IPS DF 6.9 (cell line): ENCODE data around the gene ANKRD37.

Experiments used
- DNase-seq: peaks from one replicate; pipeline ENCODE4 v3.0.0-alpha.2; 2013; ENCODE audit warnings: low read depth, low spot score
- H3K27ac ChIP-seq: one replicate; pipeline ENCODE4 v1.5.1; 2013; ENCODE audit warnings: low read length, control low read depth
- H3K27me3 ChIP-seq: 2 replicates; pipeline ENCODE4 v1.6.1; 2013; ENCODE audit warnings: mild to moderate bottlenecking, low read length; ENCODE audit not compliant: control insufficient read depth, insufficient read depth
- H3K36me3 ChIP-seq: 2 replicates; pipeline ENCODE4 v1.6.1; 2013; ENCODE audit warnings: low read length; ENCODE audit not compliant: control insufficient read depth, insufficient read depth
- H3K4me1 ChIP-seq: 2 replicates; pipeline ENCODE4 v1.6.1; 2013; ENCODE audit warnings: low read length; ENCODE audit not compliant: control insufficient read depth, insufficient read depth
- H3K4me3 ChIP-seq: 2 replicates; pipeline ENCODE4 v1.5.1; 2013; ENCODE audit warnings: mild to moderate bottlenecking, low read length
- H3K9me3 ChIP-seq: 2 replicates; pipeline ENCODE4 v1.6.1; 2013; ENCODE audit warnings: low read length, inconsistent platforms; ENCODE audit not compliant: control insufficient read depth, insufficient read depth
- WGBS: extraction: QIAGEN DNeasy Blood & Tissue Kit; methylation state at CpG from one replicate; pipeline ENCODE4 v1.1.7; 2013; ENCODE audit warnings: mixed read lengths, missing lambda C conversion rate; ENCODE audit not compliant: insufficient read length, insufficient coverage; 5-methylcytosine and 5-hydroxymethylcytosine counted together

The ANKRD37 gene

GRCh38 chr4:185416955-185417354 lies 20.3 kb downstream of the ANKRD37 start:
- no peak for DNase-seq

GRCh38 chr4:185421366-185422124 lies 24.9 kb downstream of the ANKRD37 start:
- H3K4me3 ChIP-seq, result no peak overlapping the region
- no peaks in the 10 kb centered on the region for H3K36me3 ChIP-seq
- WGBS, result no CpG with 5 or more reads among the region's 2 CpGs
- H3K9me3 ChIP-seq, result no peaks in the 10 kb centered on the region
- H3K27ac ChIP-seq, result no peak overlapping the region
- H3K4me1 ChIP-seq, result no peaks in the 10 kb centered on the region
- H3K27me3 ChIP-seq, result no peaks in the 10 kb centered on the region
- DNase-seq, result no peak

More at GRCh38 chr4:185416955-185417354, 20.3 kb downstream of the ANKRD37 start:
- no peaks in the 10 kb centered on the region for H3K4me1 ChIP-seq
- H3K36me3 ChIP-seq, result no peaks in the 10 kb centered on the region
- H3K27me3 ChIP-seq, result no peaks in the 10 kb centered on the region
- no peaks in the 10 kb centered on the region for H3K9me3 ChIP-seq
- H3K4me3 ChIP-seq, result no peak overlapping the region
- H3K27ac ChIP-seq, result no peak overlapping the region

DNA sequence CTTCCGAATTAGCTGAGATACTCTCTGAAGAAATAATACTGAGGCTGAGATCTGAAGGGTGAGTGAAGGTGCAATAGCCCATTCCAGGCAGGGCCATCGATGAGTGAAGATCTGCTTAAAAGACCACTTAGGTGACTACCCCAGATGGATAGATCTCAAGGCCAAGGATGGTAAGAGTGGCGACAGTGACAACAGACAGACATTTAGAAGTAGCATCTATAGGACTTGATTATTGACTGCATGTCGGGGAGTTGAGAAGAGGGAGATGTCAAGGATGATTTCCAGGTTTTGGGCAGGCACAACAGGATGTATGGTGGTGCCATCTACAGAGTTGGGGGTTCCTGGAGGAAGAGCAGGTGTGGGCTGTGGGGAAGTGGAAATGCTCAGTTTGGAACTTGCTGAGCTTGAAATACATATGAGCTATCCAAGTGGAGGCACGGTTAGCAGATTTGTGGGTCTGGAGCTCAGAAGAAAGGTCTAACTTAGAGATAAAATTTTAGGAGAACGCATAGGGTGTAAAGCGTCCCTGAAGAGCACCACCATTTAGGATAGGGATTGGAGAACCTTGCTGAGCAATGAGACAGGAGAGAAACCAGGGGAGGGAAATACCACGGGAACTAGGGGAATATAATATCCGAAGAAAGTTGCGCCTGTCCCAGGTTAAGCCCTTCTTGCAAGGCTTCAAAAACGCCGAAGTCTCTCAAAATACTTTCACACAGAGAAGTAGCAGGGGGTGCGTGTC lies 28.4 kb downstream of the ANKRD37 start:
- H3K4me3 ChIP-seq, result peak overlapping the region; percentile 82; the same call in 1 of the 2 replicates
- DNase-seq, result no peak
- no CpG with 5 or more reads among the region's 13 CpGs for WGBS
- H3K27me3 ChIP-seq, result no peaks in the 10 kb centered on the region
- no peak overlapping the region for H3K27ac ChIP-seq
- H3K36me3 ChIP-seq, result no peaks in the 10 kb centered on the region
- H3K9me3 ChIP-seq, result no peaks in the 10 kb centered on the region
- no peaks in the 10 kb centered on the region for H3K4me1 ChIP-seq

GRCh38 chr4:185425647-185426352 lies 29.2 kb downstream of the ANKRD37 start, which contains the start of gene UFSP2:
Gene UFSP2, minus strand, starts transcription at chr4:185425964. Its CDS starts 96 bp downstream, at chr4:185425868.
- no peaks in the 10 kb centered on the region for H3K9me3 ChIP-seq
- no CpG with 5 or more reads among the region's 66 CpGs for WGBS
- H3K36me3 ChIP-seq, result no peaks in the 10 kb centered on the region
- DNase-seq, result peak; percentile 50
- H3K27ac ChIP-seq, result no peak within 1 kb of the TSS
- H3K4me1 ChIP-seq, result no peaks in the 10 kb centered on the region
- peak within 1 kb of the TSS; percentile 82; the same call in 1 of the 2 replicates for H3K4me3 ChIP-seq
- H3K27me3 ChIP-seq, result no peaks in the 10 kb centered on the region

DNA sequence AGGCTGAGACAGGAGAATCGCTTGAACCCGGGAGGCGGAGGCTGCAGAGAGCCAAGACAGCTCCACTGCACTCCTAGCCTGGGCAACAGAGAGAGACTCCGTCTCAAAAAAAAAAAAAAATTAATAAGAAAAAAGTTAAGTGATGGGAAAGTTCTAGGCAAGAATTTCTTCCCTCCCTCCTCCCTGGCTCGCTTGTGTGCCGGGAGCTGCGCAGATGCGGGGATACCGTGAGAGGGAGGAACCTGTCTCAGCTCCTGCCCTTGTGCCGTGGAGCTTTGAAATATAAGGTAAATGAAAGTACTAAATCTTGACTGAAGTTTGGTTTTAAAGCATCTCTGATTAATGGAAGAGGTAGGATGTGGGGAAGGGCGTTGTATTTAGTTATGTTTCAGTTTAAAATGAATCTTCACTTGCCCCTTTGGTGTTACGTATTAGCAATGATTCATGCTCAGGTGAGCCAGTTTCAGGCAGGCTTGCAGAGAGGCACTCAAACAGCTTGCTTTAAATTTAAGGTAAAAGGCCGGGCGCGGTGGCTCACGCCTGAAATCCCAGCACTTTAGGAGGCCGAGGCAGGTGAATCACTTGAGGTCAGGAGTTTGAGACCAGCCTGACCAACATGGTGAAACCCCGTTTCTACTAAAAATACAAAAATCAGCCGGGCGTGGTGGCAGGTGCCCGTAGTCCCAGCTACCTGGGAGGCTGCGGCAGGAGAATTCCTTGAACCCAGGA lies 30.5 kb downstream of the ANKRD37 start:
- H3K27ac ChIP-seq, result no peak overlapping the region
- WGBS, result 100% methylated on average over 1 of the region's 22 CpGs
- H3K36me3 ChIP-seq, result no peaks in the 10 kb centered on the region
- no peak for DNase-seq
- H3K4me3 ChIP-seq, result no peak overlapping the region
- no peaks in the 10 kb centered on the region for H3K27me3 ChIP-seq
- H3K9me3 ChIP-seq, result no peaks in the 10 kb centered on the region
- H3K4me1 ChIP-seq, result no peaks in the 10 kb centered on the region

DNA sequence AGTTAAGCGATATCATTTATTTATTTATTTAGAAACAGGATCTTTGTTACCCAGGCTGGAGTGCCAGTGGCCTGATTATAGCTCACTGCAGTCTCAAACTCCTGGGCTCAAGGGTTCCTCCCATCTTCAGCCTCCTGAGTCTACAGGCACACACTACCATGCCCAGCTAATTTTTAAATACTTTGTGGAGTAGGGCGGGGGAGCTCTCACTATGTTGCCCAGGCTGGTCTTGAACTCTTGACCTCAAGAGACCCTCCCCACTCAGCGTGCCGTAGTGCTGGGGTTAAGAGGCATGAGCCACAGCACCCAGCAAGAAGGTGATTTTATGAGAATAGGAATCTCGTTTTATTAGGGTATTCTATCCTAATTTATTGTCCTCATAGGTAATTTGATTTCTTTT lies 33.0 kb downstream of the ANKRD37 start:
- DNase-seq, result no peak

GRCh38 chr4:185435466-185435865 lies 38.8 kb downstream of the ANKRD37 start:
- H3K27me3 ChIP-seq, result no peaks in the 10 kb centered on the region
- no peak overlapping the region for H3K27ac ChIP-seq
- H3K4me1 ChIP-seq, result no peaks in the 10 kb centered on the region
- H3K9me3 ChIP-seq, result no peaks in the 10 kb centered on the region
- no peak for DNase-seq
- H3K36me3 ChIP-seq, result no peaks in the 10 kb centered on the region
- H3K4me3 ChIP-seq, result no peak overlapping the region

More for the DNA sequence above, 33.0 kb downstream of the ANKRD37 start:
- Histone ChIP-seq H3K4me1 (no peaks in the 10 kb centered on the region), H3K9me3 (no peaks in the 10 kb centered on the region), H3K27me3 (no peaks in the 10 kb centered on the region), H3K36me3 (no peaks in the 10 kb centered on the region), H3K4me3 (no peak overlapping the region), H3K27ac (no peak overlapping the region)
- no CpG with 5 or more reads among the region's 5 CpGs for WGBS

DNA sequence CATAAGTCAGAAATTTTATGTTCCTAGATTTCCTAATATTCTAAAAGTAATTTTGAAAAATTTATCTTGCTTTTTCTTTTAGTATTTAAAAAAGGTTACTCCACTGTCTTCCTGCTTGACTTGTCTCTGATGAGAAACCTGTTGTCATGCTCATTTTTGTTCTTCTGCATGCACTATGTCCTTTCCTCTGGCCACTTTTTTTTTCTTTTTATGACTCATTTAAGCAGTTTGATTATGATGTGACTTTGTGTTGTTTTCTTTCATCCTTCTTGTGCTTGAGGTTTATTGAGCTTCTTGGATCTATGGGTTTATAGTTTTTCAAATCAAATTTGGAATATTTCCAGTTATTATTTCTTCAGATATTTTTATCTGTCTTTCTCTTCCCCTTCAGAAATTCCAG lies 41.2 kb downstream of the ANKRD37 start:
- H3K4me3 ChIP-seq, result no peak overlapping the region
- H3K9me3 ChIP-seq, result no peaks in the 10 kb centered on the region
- H3K27ac ChIP-seq, result no peak overlapping the region
- H3K36me3 ChIP-seq, result no peaks in the 10 kb centered on the region
- no peak for DNase-seq
- H3K4me1 ChIP-seq, result no peaks in the 10 kb centered on the region
- no peaks in the 10 kb centered on the region for H3K27me3 ChIP-seq

DNA sequence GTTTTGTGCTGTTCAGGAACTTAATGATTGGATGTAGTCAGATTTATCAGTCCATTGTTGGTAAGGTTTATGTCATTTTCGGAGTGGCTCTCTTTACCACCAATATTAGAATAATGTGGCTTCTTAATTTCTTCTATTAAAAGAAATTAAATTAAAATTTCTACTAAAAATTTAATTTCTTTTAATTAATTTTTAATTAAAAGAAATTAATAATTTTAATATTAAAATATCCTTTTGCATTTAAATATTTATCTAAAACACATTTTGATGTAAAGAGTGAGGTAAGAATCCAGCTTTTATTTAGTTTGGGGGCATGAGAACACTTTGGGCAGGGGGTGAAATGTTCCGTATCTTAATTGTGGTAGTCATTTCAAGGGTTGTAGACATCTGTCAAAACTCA lies 44.8 kb downstream of the ANKRD37 start:
- no peaks in the 10 kb centered on the region for H3K36me3 ChIP-seq
- no peaks in the 10 kb centered on the region for H3K27me3 ChIP-seq
- no CpG with 5 or more reads among the region's 2 CpGs for WGBS

DNA sequence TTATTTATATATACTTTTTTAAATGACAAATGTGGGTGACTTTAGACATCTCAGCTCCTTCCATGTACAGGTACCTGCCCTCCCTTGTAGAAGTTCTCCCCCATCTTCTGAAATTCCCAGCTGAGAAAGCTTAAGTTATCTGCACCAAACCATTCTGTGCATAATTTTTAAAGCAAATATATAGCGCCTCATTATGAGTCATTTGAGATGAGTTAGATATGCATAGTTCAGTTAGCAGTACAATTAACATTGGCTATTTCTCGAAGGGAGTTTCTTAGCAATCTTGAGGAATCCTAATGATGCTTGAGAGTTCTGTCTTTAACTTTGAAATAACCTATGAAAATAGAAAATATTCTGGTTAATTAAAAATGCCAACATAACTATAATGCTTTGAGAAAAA lies 48.6 kb downstream of the ANKRD37 start:
- Histone ChIP-seq H3K9me3 (no peaks in the 10 kb centered on the region), H3K27me3 (no peaks in the 10 kb centered on the region), H3K36me3 (no peaks in the 10 kb centered on the region), H3K4me3 (no peak overlapping the region), H3K4me1 (no peaks in the 10 kb centered on the region), H3K27ac (no peak overlapping the region)
- DNase-seq, result no peak
- no CpG with 5 or more reads among the region's 2 CpGs for WGBS

More for the DNA sequence above, 44.8 kb downstream of the ANKRD37 start:
- H3K27ac ChIP-seq, result no peak overlapping the region
- DNase-seq, result no peak
- no peaks in the 10 kb centered on the region for H3K4me1 ChIP-seq
- H3K9me3 ChIP-seq, result no peaks in the 10 kb centered on the region
- H3K4me3 ChIP-seq, result no peak overlapping the region
